HepG2 (cell line): ENCODE measurements around the gene USP32. TPM values are rescaled to one million over a fixed set of nuclear protein-coding genes. Genes with fewer than 3 reads are reported as not detected.
A peak's percentile ranks its signal among the peaks of the same experiment; 100 is the strongest.

Source experiments
- ATAC-seq: fragments of 200-7000 bp; cut with Tn5 transposase; 3 replicates; pipeline ENCODE4 v1.9.1; 2020; ENCODE audit warnings: mild to moderate bottlenecking, moderate library complexity
- BruUV-seq: library from RNA; stranded (reverse); fragments of 400-500 nt; replicated peaks from 2 replicates; lab custom pipeline; 2021; lab: Mats Ljungman, UMichigan
- CTCF ChIA-PET: fragments of 300-600 bp; formaldehyde crosslinking; extraction: SDS; loops from one replicate; lab custom pipeline; 2021; ENCODE audit warnings: low total read pairs, inconsistent platforms, low intra/inter-chr PET ratio; lab: Yijun Ruan, JAX
- POLR2A ChIA-PET: fragments of 350-600 bp; sonication (Branson Sonifier 250); formaldehyde crosslinking; loops from one replicate; lab custom pipeline; 2020; ENCODE audit warnings: antibody characterized with exemption, inconsistent platforms; lab: Yijun Ruan, JAX
- DNase-seq: peaks from one replicate; pipeline ENCODE4 v3.0.0-alpha.2; 2015; ENCODE audit warnings: low spot score
- FAIRE-seq: peaks from 3 replicates; lab custom pipeline; 2011; peaks lifted over from hg19 to GRCh38; lab: Jason Lieb, UNC
- H2AFZ ChIP-seq: one replicate; pipeline ENCODE4 v1.6.1; 2011; ENCODE audit warnings: low read length, inconsistent platforms
- H3K27ac ChIP-seq: fragments of 300-600 bp; 3 replicates; pipeline ENCODE4 v1.8.0; 2011; ENCODE audit warnings: mixed run types, mild to moderate bottlenecking, mixed read lengths, low read length, inconsistent platforms; ENCODE audit not compliant: insufficient read depth; ENCODE audit errors: extremely low read length
- H3K27me3 ChIP-seq, 2 experiments: fragments of 200-600 bp in 1 of 2; 2 replicates in 1 of 2; 3 replicates in 1 of 2; pipeline versions ENCODE4 v1.6.0 to v1.8.0; 2011; ENCODE audit warnings: low read length in 2 of 2, mild to moderate bottlenecking in 2 of 2, moderate library complexity in 2 of 2, inconsistent platforms in 1 of 2; ENCODE audit not compliant: insufficient read depth in 2 of 2, control insufficient read depth in 1 of 2
- H3K36me3 ChIP-seq, 2 experiments: fragments of 200-600 bp in 1 of 2; replicated peaks in 1 of 2; 2 replicates in 1 of 2; 3 replicates in 1 of 2; pipeline versions ENCODE4 v1.5.1 to v1.8.0; 2011; ENCODE audit warnings: low read length in 2 of 2, inconsistent platforms in 1 of 2; ENCODE audit not compliant: insufficient read depth in 2 of 2, control insufficient read depth in 1 of 2
- H3K4me1 ChIP-seq: 2 replicates; pipeline ENCODE4 v1.5.1; 2012; ENCODE audit warnings: low read length, inconsistent platforms; ENCODE audit not compliant: insufficient read depth
- H3K4me2 ChIP-seq: 2 replicates; pipeline ENCODE4 v1.6.0; 2011; ENCODE audit warnings: low read depth, low read length, inconsistent platforms
- H3K4me3 ChIP-seq, 3 experiments: fragments of 200-600 bp in 1 of 3; sonication (generic), shearing (Covaris generic) in 1 of 3; replicated peaks in 1 of 3; 2 replicates each; pipeline ENCODE4 v1.5.1; 2011 to 2016; ENCODE audit warnings: low read length in 3 of 3, inconsistent platforms in 2 of 3, low read depth in 2 of 3, mild to moderate bottlenecking in 2 of 3, control low read depth in 1 of 3, mixed read lengths in 1 of 3; ENCODE audit not compliant: insufficient read depth in 1 of 3
- H3K79me2 ChIP-seq: one replicate; pipeline ENCODE4 v1.6.1; 2011; ENCODE audit warnings: low read length, inconsistent platforms; ENCODE audit not compliant: insufficient read depth
- H3K9ac ChIP-seq: 2 replicates; pipeline ENCODE4 v1.6.0; 2011; ENCODE audit warnings: mild to moderate bottlenecking, low read depth, low read length, inconsistent platforms; ENCODE audit not compliant: insufficient read depth
- H3K9me3 ChIP-seq: 2 replicates; pipeline ENCODE4 v1.5.1; 2012; ENCODE audit warnings: mild to moderate bottlenecking, low read length
- H4K20me1 ChIP-seq: 2 replicates; pipeline ENCODE4 v1.6.0; 2011; ENCODE audit warnings: inconsistent platforms, mild to moderate bottlenecking, low read length, moderate library complexity; ENCODE audit not compliant: insufficient read depth
- GFI1 ChIP-seq: sonication (generic); formaldehyde crosslinking; IDR thresholded peaks from 2 replicates; pipeline ENCODE4 v1.5.0; 2020; ENCODE audit warnings: missing genetic modification reagents, mild to moderate bottlenecking, borderline replicate concordance
- HNRNPL ChIP-seq: fragments of 200-400 bp; formaldehyde crosslinking; IDR thresholded peaks from 2 replicates; pipeline ENCODE4 v1.6.1; 2017; ENCODE audit warnings: mild to moderate bottlenecking, low read depth, low read length
- KLF12 ChIP-seq: sonication (generic); formaldehyde crosslinking; IDR thresholded peaks from 2 replicates; pipeline ENCODE4 v1.4.0; 2020; ENCODE audit warnings: missing genetic modification reagents, borderline replicate concordance
- KLF6 ChIP-seq: IDR thresholded peaks from 2 replicates; pipeline ENCODE4 v1.8.0; 2016; ENCODE audit warnings: missing biosample characterization, missing genetic modification reagents
- NFRKB ChIP-seq: fragments of 450-650 bp; IDR thresholded peaks from 2 replicates; pipeline ENCODE4 v1.6.1; 2017
- RFX5 ChIP-seq: IDR thresholded peaks from 2 replicates; pipeline ENCODE4 v1.6.1; 2011; ENCODE audit warnings: low read depth, low read length, improper control_type of control experiment
- RXRA ChIP-seq: sonication (generic); formaldehyde crosslinking; IDR thresholded peaks from 2 replicates; pipeline ENCODE4 v1.5.1; 2020; ENCODE audit warnings: missing genetic modification reagents
- TGIF2 ChIP-seq: IDR thresholded peaks from 2 replicates; pipeline ENCODE4 v1.6.1; 2016; ENCODE audit warnings: control low read depth, missing compliant biosample characterization
- ZNF235 ChIP-seq: sonication (generic); formaldehyde crosslinking; IDR thresholded peaks from 2 replicates; pipeline ENCODE4 v1.8.1; 2023; ENCODE audit warnings: mild to moderate bottlenecking, missing genetic modification reagents, borderline replicate concordance
- ZNF557 ChIP-seq: sonication (generic); formaldehyde crosslinking; IDR thresholded peaks from 2 replicates; pipeline ENCODE4 v1.4.0; 2020; ENCODE audit warnings: missing genetic modification reagents
- WGBS: methylation state at CpG from one replicate; pipeline ENCODE4 v1.1.6; 2017; ENCODE audit warnings: low lambda C conversion rate; 5-methylcytosine and 5-hydroxymethylcytosine counted together
- in situ Hi-C: cut with HindIII; loops from 2 replicates; pipeline ENCODE4 v1.10.0; 2017; ENCODE audit warnings: low pct_unique_long_range_greater_than_20kb; ENCODE audit not compliant: extremely low pct_ligation_motif_present
- intact Hi-C: fragments of 100-400 bp; cut with micrococcal nuclease; formaldehyde crosslinking; loops from one replicate; pipeline ENCODE4 v1.10.0; 2022; ENCODE audit not compliant: unreplicated experiment
- polyA plus RNA-seq, 8 experiments: library from polyadenylated mRNA; depleted of rRNA in 3 of 8; stranded (reverse) in 7 of 8; unstranded in 1 of 8; fragments of >200 nt; fragmentation: Illumina TruSeq in 4 of 8; extraction: Trizol in 4 of 8; gene quantifications; 2 replicates each; pipeline versions ENCODE4 v1.2.1 to v1.2.3, GENCODE V29; 2011 to 2016; ENCODE audit warnings: low read depth in 4 of 8, missing spikeins in 1 of 8, mixed read lengths in 1 of 8; ENCODE audit not compliant: insufficient read depth in 1 of 8
- total RNA-seq, 5 experiments: library from RNA; depleted of rRNA; stranded (reverse); fragments of >200 nt; fragmentation: Illumina TruSeq; extraction: Trizol; gene quantifications; 2 replicates each; pipeline ENCODE4 v1.2.3, GENCODE V29; 2016; ENCODE audit warnings: low read depth in 1 of 5
- TF ChIP-seq, protein P1 (sequence below): sonication (generic); formaldehyde crosslinking; IDR thresholded peaks from 2 replicates; pipeline ENCODE4 v1.8.0; 2022; ENCODE audit warnings: mild to moderate bottlenecking, missing genetic modification reagents, borderline replicate concordance
- TF ChIP-seq, protein P2 (sequence below): sonication (generic); formaldehyde crosslinking; IDR thresholded peaks from 2 replicates; pipeline ENCODE4 v1.9.0; 2022; ENCODE audit warnings: low read depth, missing genetic modification reagents
- TF ChIP-seq, protein P3 (sequence below): sonication (generic); formaldehyde crosslinking; IDR thresholded peaks from 2 replicates; pipeline ENCODE4 v1.4.0; 2020; ENCODE audit warnings: low read depth, missing genetic modification reagents

Gene USP32
- total and polyA plus RNA-seq, 2 of the 13 experiments (the other 11 are each of a cell fraction or from before 2014, with no cell fraction given), result 24.9 to 39.9 TPM

DNA sequence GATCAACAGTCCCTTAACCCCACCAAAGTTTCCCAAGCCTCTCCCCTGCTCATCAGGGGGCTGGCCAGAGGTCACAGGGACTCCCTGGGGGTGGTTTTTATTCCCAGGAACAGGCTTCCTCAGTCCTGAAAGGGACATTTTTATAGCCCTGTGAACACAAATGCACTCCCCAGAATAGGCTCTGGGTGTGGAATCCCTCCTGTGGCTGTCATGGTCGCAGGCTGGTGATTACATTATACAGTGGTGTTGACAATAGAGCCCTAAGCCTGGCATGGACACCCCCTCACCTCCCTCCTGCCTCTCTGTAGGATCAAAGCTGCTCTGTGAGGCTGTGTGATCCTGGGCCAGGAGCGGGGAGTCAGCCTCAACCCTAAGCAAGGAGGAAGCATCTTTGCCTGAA is 243.6 kb downstream of the USP32 start:
- H4K20me1 ChIP-seq, result no peaks in the 10 kb centered on the region; the same call in 1 of the 2 replicates
- H3K4me1 ChIP-seq, result peaks cover 15% of the 10 kb centered on the region
- ATAC-seq (peak; percentile 15), FAIRE-seq (no peak), DNase-seq (no peak)
- intact Hi-C loops, result loop anchor here (10.0 kb wide), 1 partner anchor 76 kb away; no protein-coding TSS in a partner anchor
- no peak overlapping the region for H3K4me3 ChIP-seq
- H2AFZ ChIP-seq, result no peak overlapping the region
- no peak overlapping the region for H3K9ac ChIP-seq
- in situ Hi-C loops, result no loop called here
- no TSS peak for BruUV-seq
- POLR2A ChIA-PET, result no interaction called here
- H3K27ac ChIP-seq, result no peak overlapping the region
- H3K36me3 ChIP-seq, result no peaks in the 10 kb centered on the region
- no peaks in the 10 kb centered on the region for H3K79me2 ChIP-seq
- no peak overlapping the region for H3K4me2 ChIP-seq
- H3K9me3 ChIP-seq, result no peaks in the 10 kb centered on the region
- peaks cover 24 to 85% of the 10 kb centered on the region in 2 experiments for H3K27me3 ChIP-seq
- 20% methylated on average over 1 of the region's 2 CpGs for WGBS
- CTCF ChIA-PET, result no interaction called here
- no peak for TF ChIP-seq ZNF557 (CRISPR knock-in tag)
- TF ChIP-seq ZNF235 (CRISPR knock-in tag), result no peak
- TF ChIP-seq HNRNPL, result no peak
- TF ChIP-seq NFRKB, result no peak
- no peak for TF ChIP-seq RXRA (CRISPR knock-in tag)
- no peak for TF ChIP-seq KLF6 (CRISPR knock-in tag)
- TF ChIP-seq RFX5, result no peak
- no peak for TF ChIP-seq TGIF2
- TF ChIP-seq GFI1 (CRISPR knock-in tag), result no peak
- TF ChIP-seq, protein P1, sequence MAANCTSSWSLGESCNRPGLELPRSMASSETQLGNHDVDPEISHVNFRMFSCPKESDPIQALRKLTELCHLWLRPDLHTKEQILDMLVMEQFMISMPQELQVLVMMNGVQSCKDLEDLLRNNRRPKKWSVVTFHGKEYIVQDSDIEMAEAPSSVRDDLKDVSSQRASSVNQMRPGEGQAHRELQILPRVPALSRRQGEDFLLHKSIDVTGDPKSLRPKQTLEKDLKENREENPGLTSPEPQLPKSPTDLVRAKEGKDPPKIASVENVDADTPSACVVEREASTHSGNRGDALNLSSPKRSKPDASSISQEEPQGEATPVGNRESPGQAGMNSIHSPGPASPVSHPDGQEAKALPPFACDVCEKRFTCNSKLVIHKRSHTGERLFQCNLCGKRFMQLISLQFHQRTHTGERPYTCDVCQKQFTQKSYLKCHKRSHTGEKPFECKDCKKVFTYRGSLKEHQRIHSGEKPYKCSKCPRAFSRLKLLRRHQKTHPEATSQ (CRISPR knock-in tag), result no peak
- TF ChIP-seq KLF12 (CRISPR knock-in tag), result no peak
- TF ChIP-seq, protein P2, sequence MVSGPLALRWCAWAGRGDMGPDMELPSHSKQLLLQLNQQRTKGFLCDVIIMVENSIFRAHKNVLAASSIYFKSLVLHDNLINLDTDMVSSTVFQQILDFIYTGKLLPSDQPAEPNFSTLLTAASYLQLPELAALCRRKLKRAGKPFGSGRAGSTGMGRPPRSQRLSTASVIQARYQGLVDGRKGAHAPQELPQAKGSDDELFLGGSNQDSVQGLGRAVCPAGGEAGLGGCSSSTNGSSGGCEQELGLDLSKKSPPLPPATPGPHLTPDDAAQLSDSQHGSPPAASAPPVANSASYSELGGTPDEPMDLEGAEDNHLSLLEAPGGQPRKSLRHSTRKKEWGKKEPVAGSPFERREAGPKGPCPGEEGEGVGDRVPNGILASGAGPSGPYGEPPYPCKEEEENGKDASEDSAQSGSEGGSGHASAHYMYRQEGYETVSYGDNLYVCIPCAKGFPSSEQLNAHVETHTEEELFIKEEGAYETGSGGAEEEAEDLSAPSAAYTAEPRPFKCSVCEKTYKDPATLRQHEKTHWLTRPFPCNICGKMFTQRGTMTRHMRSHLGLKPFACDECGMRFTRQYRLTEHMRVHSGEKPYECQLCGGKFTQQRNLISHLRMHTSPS (CRISPR knock-in tag), result no peak
- TF ChIP-seq, protein P3, sequence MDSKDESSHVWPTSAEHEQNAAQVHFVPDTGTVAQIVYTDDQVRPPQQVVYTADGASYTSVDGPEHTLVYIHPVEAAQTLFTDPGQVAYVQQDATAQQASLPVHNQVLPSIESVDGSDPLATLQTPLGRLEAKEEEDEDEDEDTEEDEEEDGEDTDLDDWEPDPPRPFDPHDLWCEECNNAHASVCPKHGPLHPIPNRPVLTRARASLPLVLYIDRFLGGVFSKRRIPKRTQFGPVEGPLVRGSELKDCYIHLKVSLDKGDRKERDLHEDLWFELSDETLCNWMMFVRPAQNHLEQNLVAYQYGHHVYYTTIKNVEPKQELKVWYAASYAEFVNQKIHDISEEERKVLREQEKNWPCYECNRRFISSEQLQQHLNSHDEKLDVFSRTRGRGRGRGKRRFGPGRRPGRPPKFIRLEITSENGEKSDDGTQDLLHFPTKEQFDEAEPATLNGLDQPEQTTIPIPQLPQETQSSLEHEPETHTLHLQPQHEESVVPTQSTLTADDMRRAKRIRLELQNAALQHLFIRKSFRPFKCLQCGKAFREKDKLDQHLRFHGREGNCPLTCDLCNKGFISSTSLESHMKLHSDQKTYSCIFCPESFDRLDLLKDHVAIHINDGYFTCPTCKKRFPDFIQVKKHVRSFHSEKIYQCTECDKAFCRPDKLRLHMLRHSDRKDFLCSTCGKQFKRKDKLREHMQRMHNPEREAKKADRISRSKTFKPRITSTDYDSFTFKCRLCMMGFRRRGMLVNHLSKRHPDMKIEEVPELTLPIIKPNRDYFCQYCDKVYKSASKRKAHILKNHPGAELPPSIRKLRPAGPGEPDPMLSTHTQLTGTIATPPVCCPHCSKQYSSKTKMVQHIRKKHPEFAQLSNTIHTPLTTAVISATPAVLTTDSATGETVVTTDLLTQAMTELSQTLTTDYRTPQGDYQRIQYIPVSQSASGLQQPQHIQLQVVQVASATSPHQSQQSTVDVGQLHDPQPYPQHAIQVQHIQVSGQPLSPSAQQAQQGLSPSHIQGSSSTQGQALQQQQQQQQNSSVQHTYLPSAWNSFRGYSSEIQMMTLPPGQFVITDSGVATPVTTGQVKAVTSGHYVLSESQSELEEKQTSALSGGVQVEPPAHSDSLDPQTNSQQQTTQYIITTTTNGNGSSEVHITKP, result no peak
